ENCODE results near the gene PITPNM2. TPM values are rescaled to one million over a fixed set of nuclear protein-coding genes. Genes with fewer than 3 reads are reported as not detected.

Gene PITPNM2
- total RNA-seq, 1 donor from 2014 or later: 0.56 TPM

- TF ChIP-seq EZH2phosphoT487 (IDR thresholded peaks at IDR 0.05) (no peak), EZH2 (IDR thresholded peaks at IDR 0.05) (peak; percentile 73)
- H3K4me1 Mint-ChIP-seq: peaks cover 24% of the 10 kb centered on the region
- Histone ChIP-seq H2AFZ (replicated peaks) (peak overlapping the region; percentile 88), H3K27me3 (peaks cover 53% of the 10 kb centered on the region), H3K4me2 (peak overlapping the region; percentile 100), H3K4me1 (peaks cover 12% of the 10 kb centered on the region), H3K9ac (no peak overlapping the region), H3K9me3 (ENCODE audit: low read depth) (no peaks in the 10 kb centered on the region), H3K79me2 (ENCODE audit: low read depth) (no peaks in the 10 kb centered on the region), H3K36me3 (no peaks in the 10 kb centered on the region), H3F3A (ENCODE audit: low read depth) (peaks cover 33% of the 10 kb centered on the region), H4K20me1 (ENCODE audit: low read depth) (peaks cover 12% of the 10 kb centered on the region), H3K4me3 (peak overlapping the region; percentile 69), H3K27ac (no peak overlapping the region)
- H3K9me3 Mint-ChIP-seq: no peaks in the 10 kb centered on the region
- peaks cover 12% of the 10 kb centered on the region for H3K36me3 Mint-ChIP-seq
- H3K27me3 Mint-ChIP-seq (ENCODE audit: insufficient read depth, low read depth): peaks cover 15% of the 10 kb centered on the region
- DNase-seq (ENCODE audit: low spot score): peak; percentile 15
- H3K27ac Mint-ChIP-seq: peak overlapping the region; percentile 54
- peak overlapping the region; percentile 77 for H3K4me3 Mint-ChIP-seq
Observed at GRCh38 chr12:123149501-123150274, 1.2 kb downstream of the PITPNM2 start.

GRCh38 chr12:123149088-123149487 is 1.8 kb downstream of the PITPNM2 start:
- H3K27ac ChIP-seq: no peak overlapping the region
- no peak overlapping the region for H3K9ac ChIP-seq
- H3K4me3 ChIP-seq: no peak overlapping the region

GRCh38 chr12:123148655-123149054 is 2.2 kb downstream of the PITPNM2 start:
- Mint-ChIP-seq H3K27me3 (ENCODE audit: insufficient read depth, low read depth) (peaks cover 17% of the 10 kb centered on the region), H3K27ac (no peak overlapping the region), H3K4me3 (peak overlapping the region; percentile 77), H3K4me1 (peaks cover 24% of the 10 kb centered on the region), H3K9me3 (no peaks in the 10 kb centered on the region), H3K36me3 (peaks cover 7% of the 10 kb centered on the region)
- H4K20me1 ChIP-seq (ENCODE audit: low read depth): peaks cover 12% of the 10 kb centered on the region
- no peak overlapping the region for H3K4me3 ChIP-seq
- no peaks in the 10 kb centered on the region for H3K79me2 ChIP-seq (ENCODE audit: low read depth)
- peaks cover 53% of the 10 kb centered on the region for H3K27me3 ChIP-seq
- H3K4me1 ChIP-seq: peaks cover 3% of the 10 kb centered on the region
- H3K4me2 ChIP-seq: no peak overlapping the region
- no peak for DNase-seq (ENCODE audit: low spot score)
- H3F3A ChIP-seq (ENCODE audit: low read depth): peaks cover 23% of the 10 kb centered on the region
- TF ChIP-seq EZH2phosphoT487 (IDR thresholded peaks at IDR 0.05): no peak
- no peak for TF ChIP-seq CTCF (IDR thresholded peaks at IDR 0.05)
- TF ChIP-seq EZH2 (IDR thresholded peaks at IDR 0.05): no peak
- no peaks in the 10 kb centered on the region for H3K9me3 ChIP-seq (ENCODE audit: low read depth)
- no peak overlapping the region for H3K9ac ChIP-seq
- no peak overlapping the region for H2AFZ ChIP-seq (replicated peaks)
- H3K27ac ChIP-seq: no peak overlapping the region
- no peaks in the 10 kb centered on the region for H3K36me3 ChIP-seq

More at GRCh38 chr12:123149088-123149487, 1.8 kb downstream of the PITPNM2 start:
- Histone ChIP-seq H3K4me1 (peaks cover 6% of the 10 kb centered on the region), H3K27me3 (peaks cover 53% of the 10 kb centered on the region), H3K4me2 (no peak overlapping the region), H3K36me3 (no peaks in the 10 kb centered on the region), H4K20me1 (ENCODE audit: low read depth) (peaks cover 12% of the 10 kb centered on the region), H3F3A (ENCODE audit: low read depth) (peaks cover 27% of the 10 kb centered on the region), H2AFZ (replicated peaks) (no peak overlapping the region), H3K79me2 (ENCODE audit: low read depth) (no peaks in the 10 kb centered on the region), H3K9me3 (ENCODE audit: low read depth) (no peaks in the 10 kb centered on the region)
- H3K27me3 Mint-ChIP-seq (ENCODE audit: insufficient read depth, low read depth): peaks cover 16% of the 10 kb centered on the region
- TF ChIP-seq EZH2phosphoT487 (IDR thresholded peaks at IDR 0.05) (no peak), CTCF (IDR thresholded peaks at IDR 0.05) (no peak), EZH2 (IDR thresholded peaks at IDR 0.05) (no peak)
- H3K36me3 Mint-ChIP-seq: peaks cover 7% of the 10 kb centered on the region
- H3K9me3 Mint-ChIP-seq: no peaks in the 10 kb centered on the region
- peaks cover 24% of the 10 kb centered on the region for H3K4me1 Mint-ChIP-seq
- no peak for DNase-seq (ENCODE audit: low spot score)
- no peak overlapping the region for H3K27ac Mint-ChIP-seq
- H3K4me3 Mint-ChIP-seq: peak overlapping the region; percentile 77

- H4K20me1 ChIP-seq (ENCODE audit: low read depth): peaks cover 12% of the 10 kb centered on the region
- no peaks in the 10 kb centered on the region for H3K9me3 ChIP-seq (ENCODE audit: low read depth)
- peaks cover 53% of the 10 kb centered on the region for H3K27me3 ChIP-seq
- Mint-ChIP-seq H3K4me3 (peak overlapping the region; percentile 77), H3K27ac (no peak overlapping the region), H3K36me3 (peaks cover 7% of the 10 kb centered on the region), H3K4me1 (peaks cover 25% of the 10 kb centered on the region), H3K9me3 (no peaks in the 10 kb centered on the region), H3K27me3 (ENCODE audit: insufficient read depth, low read depth) (peaks cover 17% of the 10 kb centered on the region)
- H3K27ac ChIP-seq: no peak overlapping the region
- peaks cover 23% of the 10 kb centered on the region for H3F3A ChIP-seq (ENCODE audit: low read depth)
- TF ChIP-seq EZH2phosphoT487 (IDR thresholded peaks at IDR 0.05): no peak
- TF ChIP-seq CTCF (IDR thresholded peaks at IDR 0.05): no peak
- no peak overlapping the region for H3K9ac ChIP-seq
- no peak overlapping the region for H3K4me2 ChIP-seq
- H3K4me1 ChIP-seq: peaks cover 3% of the 10 kb centered on the region
- H3K79me2 ChIP-seq (ENCODE audit: low read depth): no peaks in the 10 kb centered on the region
- H3K36me3 ChIP-seq: no peaks in the 10 kb centered on the region
- DNase-seq (ENCODE audit: low spot score): no peak
- no peak overlapping the region for H3K4me3 ChIP-seq
- H2AFZ ChIP-seq (replicated peaks): no peak overlapping the region
Observed at GRCh38 chr12:123148223-123148622, 2.7 kb downstream of the PITPNM2 start.

All from neural progenitor cell (in vitro differentiated cells).